Epithelial cell of proximal tubule (primary cell): ENCODE measurements around the gene DCAF8. TPM values are rescaled to one million over a fixed set of nuclear protein-coding genes. Genes with fewer than 3 reads are reported as not detected.

Experiments
- DNase-seq: peaks from one replicate; pipeline ENCODE4 v3.0.0-alpha.2; 2011; ENCODE audit warnings: low read depth
- H3K4me3 ChIP-seq: 2 replicates; pipeline ENCODE4 v1.5.1; 2011; ENCODE audit warnings: low read depth, mild to moderate bottlenecking, low read length
- CTCF ChIP-seq: conservative IDR thresholded peaks from 2 replicates; pipeline ENCODE4 v1.5.1; 2012; ENCODE audit warnings: low read depth, mild to moderate bottlenecking, low read length
- total RNA-seq: library from RNA; depleted of rRNA; stranded (reverse); fragments of >200 nt; gene quantifications from 2 replicates; pipeline ENCODE4 v1.2.3, GENCODE V29; 2015

Gene DCAF8
- total RNA-seq, 1 donor from 2014 or later: 32.3 TPM

- DNase-seq: no peak
- no peak overlapping the region for H3K4me3 ChIP-seq
- TF ChIP-seq CTCF: no peak
These were observed 90.4 kb downstream of the DCAF8 start for GRCh38 chr1:160171980-160172379.

GRCh38 chr1:160171354-160171753 is 91.0 kb downstream of the DCAF8 start:
- H3K4me3 ChIP-seq: no peak overlapping the region
- DNase-seq: no peak
- no peak for TF ChIP-seq CTCF

- DNase-seq: no peak
- H3K4me3 ChIP-seq: no peak overlapping the region
- TF ChIP-seq CTCF: no peak
These were observed 92.6 kb downstream of the DCAF8 start for GRCh38 chr1:160169553-160170399.

- no peak overlapping the region for H3K4me3 ChIP-seq
- no peak for TF ChIP-seq CTCF
- no peak for DNase-seq
These were observed 93.6 kb downstream of the DCAF8 start for GRCh38 chr1:160168609-160169369.

DNA sequence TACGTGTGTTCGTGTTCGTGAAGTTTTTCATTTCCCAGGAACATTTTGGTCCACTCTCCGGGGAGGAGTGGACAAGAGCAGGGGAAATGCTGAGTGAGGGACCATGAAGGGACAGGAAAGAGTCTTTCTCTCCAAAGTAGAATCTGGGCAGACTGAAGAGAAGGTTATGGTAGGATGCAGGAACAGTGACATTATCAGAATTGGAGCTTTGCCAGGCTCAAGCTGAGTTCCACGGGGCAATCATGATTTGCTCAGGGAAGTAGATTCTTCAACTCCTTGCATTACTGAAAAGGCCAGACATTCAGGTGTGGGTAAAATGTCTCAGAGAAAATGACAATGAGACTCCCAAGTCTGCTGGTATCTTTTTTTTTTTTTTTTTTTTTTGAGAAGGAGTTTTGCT is 94.3 kb downstream of the DCAF8 start:
- no peak for TF ChIP-seq CTCF
- no peak overlapping the region for H3K4me3 ChIP-seq
- no peak for DNase-seq

DNA sequence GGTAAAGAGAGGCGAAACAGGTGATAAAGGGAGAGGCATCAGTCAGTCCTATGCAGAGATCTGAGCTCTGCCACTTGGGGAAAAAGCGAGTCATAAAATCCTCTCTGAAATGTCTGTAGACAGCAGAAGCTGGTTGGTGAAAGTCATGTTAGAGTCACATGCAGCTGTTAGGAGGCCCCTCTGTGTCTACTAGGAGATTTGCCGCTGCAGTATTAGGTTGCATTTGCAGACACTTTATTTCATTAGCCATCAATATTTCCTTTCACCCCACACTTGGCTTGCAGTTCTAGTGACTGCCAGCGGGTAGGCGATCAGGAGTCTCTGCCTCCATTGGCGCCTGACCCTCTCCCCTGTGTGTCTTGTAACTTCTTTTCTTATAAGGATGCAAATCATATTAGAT is 94.8 kb downstream of the DCAF8 start:
- DNase-seq: no peak
- no peak for TF ChIP-seq CTCF
- H3K4me3 ChIP-seq: no peak overlapping the region

- no peak overlapping the region for H3K4me3 ChIP-seq
- no peak for DNase-seq
- no peak for TF ChIP-seq CTCF
These were observed 95.3 kb downstream of the DCAF8 start for GRCh38 chr1:160167056-160167455.
